ENCODE measurements around the gene GHR.

The GHR gene

GRCh38 chr5:42586625-42587024 is 163.4 kb downstream of the GHR start:
- no peak overlapping the region for H3K4me3 ChIP-seq (ENCODE audit: low read depth, low read length)
- no peaks in the 10 kb centered on the region for H3K36me3 ChIP-seq (ENCODE audit: control insufficient read depth, insufficient read depth, low read length)
- H3K27me3 ChIP-seq (ENCODE audit: control insufficient read depth, insufficient read depth, low read length): no peaks in the 10 kb centered on the region
- no peaks in the 10 kb centered on the region; the same call in 1 of the 2 replicates for H3K9me3 ChIP-seq (ENCODE audit: control insufficient read depth, insufficient read depth, low read depth, low read length)
- H3K4me1 ChIP-seq (ENCODE audit: control insufficient read depth, insufficient read depth, low read length): no peaks in the 10 kb centered on the region
- no peak overlapping the region for H3K27ac ChIP-seq (ENCODE audit: low read depth, low read length)
- H3K9ac ChIP-seq (ENCODE audit: low read length): no peak overlapping the region

DNA sequence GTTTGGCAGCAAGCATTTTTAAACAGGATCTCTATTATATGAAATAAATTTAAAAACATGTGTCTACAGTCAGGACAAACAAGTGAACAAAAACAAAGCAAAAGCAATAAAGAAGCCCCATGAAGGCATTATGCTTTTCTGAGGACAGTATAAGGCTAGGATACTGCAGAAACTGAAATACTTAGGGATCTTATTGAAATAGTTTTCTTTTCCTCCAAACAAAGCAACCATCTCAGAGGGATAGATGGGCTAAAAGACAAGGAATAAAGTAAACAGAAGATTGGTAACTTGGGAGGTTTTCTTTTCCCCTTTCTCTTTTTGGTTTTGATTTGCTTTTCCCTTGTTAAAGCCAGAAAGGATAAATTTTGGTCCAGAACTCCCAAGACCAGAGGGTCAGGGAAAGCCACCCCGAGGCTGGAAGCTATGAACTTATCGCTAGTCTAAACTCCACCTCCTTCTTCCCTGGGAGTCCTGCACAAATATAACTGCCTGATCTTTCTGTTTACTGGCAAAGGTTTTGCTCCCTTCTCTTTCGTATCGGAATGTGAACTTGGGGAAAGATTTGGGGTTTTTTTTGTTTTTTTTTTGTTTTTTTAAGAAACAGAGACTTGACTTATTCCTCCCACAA is 164.0 kb downstream of the GHR start:
- no peaks in the 10 kb centered on the region for H3K27me3 ChIP-seq (ENCODE audit: control insufficient read depth, insufficient read depth, low read length)
- H3K27ac ChIP-seq (ENCODE audit: low read depth, low read length): no peak overlapping the region
- H3K4me3 ChIP-seq (ENCODE audit: low read depth, low read length): no peak overlapping the region
- no peaks in the 10 kb centered on the region for H3K36me3 ChIP-seq (ENCODE audit: control insufficient read depth, insufficient read depth, low read length)
- no peak overlapping the region for H3K9ac ChIP-seq (ENCODE audit: low read length)
- H3K9me3 ChIP-seq (ENCODE audit: control insufficient read depth, insufficient read depth, low read depth, low read length): no peaks in the 10 kb centered on the region; the same call in 1 of the 2 replicates
- H3K4me1 ChIP-seq (ENCODE audit: control insufficient read depth, insufficient read depth, low read length): no peaks in the 10 kb centered on the region

DNA sequence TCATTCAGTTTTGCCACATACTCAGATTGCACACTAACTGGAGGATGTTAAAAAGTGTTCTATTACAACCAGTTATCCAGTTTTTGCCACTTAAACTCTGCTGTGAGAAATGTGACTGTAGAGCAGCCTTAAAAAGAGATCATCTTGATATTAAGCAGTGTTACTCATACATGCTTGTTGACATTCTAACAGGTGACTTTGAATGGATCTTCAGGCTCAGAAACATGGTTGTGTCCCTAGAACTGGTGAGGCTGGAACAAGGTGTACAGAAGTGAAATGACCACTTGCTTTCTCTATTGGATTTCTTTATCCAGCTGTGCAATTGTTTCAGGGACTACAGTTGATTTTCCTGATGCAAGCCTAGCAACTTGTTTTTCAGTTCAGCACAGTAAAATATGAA is 167.3 kb downstream of the GHR start:
- H3K4me3 ChIP-seq (ENCODE audit: low read depth, low read length): no peak overlapping the region

GRCh38 chr5:42591015-42591414 is 167.8 kb downstream of the GHR start:
- H3K4me1 ChIP-seq (ENCODE audit: control insufficient read depth, insufficient read depth, low read length): no peaks in the 10 kb centered on the region
- H3K9me3 ChIP-seq (ENCODE audit: control insufficient read depth, insufficient read depth, low read depth, low read length): 0 out of 2 replicates have a peak, but pooled peaks cover 2% of the 10 kb centered on the region
- H3K27ac ChIP-seq (ENCODE audit: low read depth, low read length): no peak overlapping the region

More for the DNA sequence above, 167.3 kb downstream of the GHR start:
- Histone ChIP-seq H3K27me3 (ENCODE audit: control insufficient read depth, insufficient read depth, low read length) (no peaks in the 10 kb centered on the region), H3K27ac (ENCODE audit: low read depth, low read length) (no peak overlapping the region), H3K9me3 (ENCODE audit: control insufficient read depth, insufficient read depth, low read depth, low read length) (0 out of 2 replicates have a peak, but pooled peaks cover 2% of the 10 kb centered on the region), H3K36me3 (ENCODE audit: control insufficient read depth, insufficient read depth, low read length) (no peaks in the 10 kb centered on the region), H3K9ac (ENCODE audit: low read length) (no peak overlapping the region), H3K4me1 (ENCODE audit: control insufficient read depth, insufficient read depth, low read length) (no peaks in the 10 kb centered on the region)

DNA sequence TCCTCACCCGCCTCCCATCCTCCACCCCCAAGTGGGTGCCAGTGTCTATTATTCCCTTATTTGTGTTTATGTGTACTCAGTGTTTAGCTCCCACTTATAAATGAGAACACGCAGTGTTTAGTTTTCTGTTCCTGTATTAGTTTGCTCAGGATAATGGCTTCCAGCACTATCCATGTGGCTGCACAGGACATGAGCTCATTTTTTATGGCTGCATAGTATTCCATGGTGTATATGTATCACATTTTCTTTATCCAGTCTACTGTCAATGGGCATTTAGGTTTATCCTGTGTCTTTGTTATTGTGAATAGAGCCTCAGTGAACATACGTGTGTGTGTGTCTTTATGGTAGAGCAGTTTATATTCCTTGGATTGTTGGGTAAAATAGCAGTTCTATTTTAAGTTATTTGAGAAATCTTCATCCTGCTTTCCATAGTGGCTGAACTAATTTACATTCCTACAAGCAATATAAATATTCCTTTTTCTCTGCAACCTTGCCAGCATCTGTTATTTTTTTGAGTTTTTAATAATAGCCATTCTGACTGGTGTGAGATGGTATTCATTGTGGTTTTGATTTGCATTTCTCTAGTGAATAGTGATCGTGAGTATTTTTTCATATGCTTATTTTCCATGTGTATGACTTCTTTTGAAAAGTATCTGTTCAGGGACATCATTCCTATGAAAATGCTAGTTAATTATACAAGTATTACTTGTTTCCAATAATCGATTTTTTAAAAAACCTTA is 169.3 kb downstream of the GHR start:
- Histone ChIP-seq H3K9ac (ENCODE audit: low read length) (no peak overlapping the region), H3K4me1 (ENCODE audit: control insufficient read depth, insufficient read depth, low read length) (no peaks in the 10 kb centered on the region), H3K36me3 (ENCODE audit: control insufficient read depth, insufficient read depth, low read length) (no peaks in the 10 kb centered on the region), H3K27me3 (ENCODE audit: control insufficient read depth, insufficient read depth, low read length) (no peaks in the 10 kb centered on the region), H3K4me3 (ENCODE audit: low read depth, low read length) (no peak overlapping the region), H3K27ac (ENCODE audit: low read depth, low read length) (no peak overlapping the region), H3K9me3 (ENCODE audit: control insufficient read depth, insufficient read depth, low read depth, low read length) (0 out of 2 replicates have a peak, but pooled peaks cover 2% of the 10 kb centered on the region)

More at GRCh38 chr5:42591015-42591414, 167.8 kb downstream of the GHR start:
- Histone ChIP-seq H3K4me3 (ENCODE audit: low read depth, low read length) (no peak overlapping the region), H3K27me3 (ENCODE audit: control insufficient read depth, insufficient read depth, low read length) (no peaks in the 10 kb centered on the region), H3K36me3 (ENCODE audit: control insufficient read depth, insufficient read depth, low read length) (no peaks in the 10 kb centered on the region), H3K9ac (ENCODE audit: low read length) (no peak overlapping the region)

DNA sequence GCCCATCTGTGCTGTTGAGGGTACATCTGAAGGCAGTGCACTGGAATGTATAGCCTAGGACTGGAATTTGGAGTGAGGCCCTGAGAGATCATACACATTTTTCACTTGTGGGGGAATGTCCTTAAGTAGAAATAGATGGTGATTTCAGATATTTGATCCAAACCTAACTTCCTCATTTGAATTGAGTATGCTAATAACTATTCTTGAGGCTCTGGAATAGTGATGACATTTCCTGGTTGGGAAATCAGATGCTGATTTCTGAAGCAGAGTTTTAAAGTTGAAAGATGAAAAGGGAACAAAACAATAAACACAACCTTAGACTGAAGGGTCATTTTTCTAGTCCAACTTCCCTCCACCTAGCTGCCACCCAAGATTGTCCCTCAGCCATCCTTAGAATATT is 170.4 kb downstream of the GHR start:
- Histone ChIP-seq H3K4me1 (ENCODE audit: control insufficient read depth, insufficient read depth, low read length) (no peaks in the 10 kb centered on the region), H3K9me3 (ENCODE audit: control insufficient read depth, insufficient read depth, low read depth, low read length) (0 out of 2 replicates have a peak, but pooled peaks cover 2% of the 10 kb centered on the region), H3K27me3 (ENCODE audit: control insufficient read depth, insufficient read depth, low read length) (no peaks in the 10 kb centered on the region), H3K4me3 (ENCODE audit: low read depth, low read length) (no peak overlapping the region), H3K9ac (ENCODE audit: low read length) (no peak overlapping the region), H3K36me3 (ENCODE audit: control insufficient read depth, insufficient read depth, low read length) (no peaks in the 10 kb centered on the region), H3K27ac (ENCODE audit: low read depth, low read length) (no peak overlapping the region)

GRCh38 chr5:42595597-42595996 is 172.4 kb downstream of the GHR start:
- Histone ChIP-seq H3K36me3 (ENCODE audit: control insufficient read depth, insufficient read depth, low read length) (no peaks in the 10 kb centered on the region), H3K4me3 (ENCODE audit: low read depth, low read length) (no peak overlapping the region), H3K4me1 (ENCODE audit: control insufficient read depth, insufficient read depth, low read length) (no peaks in the 10 kb centered on the region), H3K27me3 (ENCODE audit: control insufficient read depth, insufficient read depth, low read length) (no peaks in the 10 kb centered on the region), H3K27ac (ENCODE audit: low read depth, low read length) (no peak overlapping the region), H3K9ac (ENCODE audit: low read length) (no peak overlapping the region), H3K9me3 (ENCODE audit: control insufficient read depth, insufficient read depth, low read depth, low read length) (0 out of 2 replicates have a peak, but pooled peaks cover 2% of the 10 kb centered on the region)

DNA sequence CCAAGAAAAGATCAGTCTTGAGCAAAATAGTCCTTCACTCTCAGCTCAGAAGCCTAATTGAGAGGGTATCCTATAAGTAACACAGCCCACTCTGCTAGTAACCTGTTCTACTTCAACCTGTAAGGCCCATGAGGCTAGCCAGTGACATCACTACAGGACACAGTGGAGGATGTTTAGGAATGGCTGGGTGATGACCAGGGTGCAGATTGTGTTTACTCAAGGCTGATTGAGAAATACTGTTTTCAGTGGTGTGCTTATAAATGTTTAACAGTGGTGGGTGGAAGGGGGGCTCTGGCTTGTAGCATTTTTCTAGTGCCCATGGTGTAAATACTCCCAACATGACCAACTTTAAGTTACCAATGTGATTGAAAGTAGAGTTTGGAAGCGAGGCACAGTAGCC is 173.6 kb downstream of the GHR start:
- no peaks in the 10 kb centered on the region for H3K4me1 ChIP-seq (ENCODE audit: control insufficient read depth, insufficient read depth, low read length)
- no peaks in the 10 kb centered on the region for H3K36me3 ChIP-seq (ENCODE audit: control insufficient read depth, insufficient read depth, low read length)
- 0 out of 2 replicates have a peak, but pooled peaks cover 2% of the 10 kb centered on the region for H3K9me3 ChIP-seq (ENCODE audit: control insufficient read depth, insufficient read depth, low read depth, low read length)
- H3K9ac ChIP-seq (ENCODE audit: low read length): no peak overlapping the region
- H3K27ac ChIP-seq (ENCODE audit: low read depth, low read length): no peak overlapping the region
- no peak overlapping the region for H3K4me3 ChIP-seq (ENCODE audit: low read depth, low read length)
- no peaks in the 10 kb centered on the region for H3K27me3 ChIP-seq (ENCODE audit: control insufficient read depth, insufficient read depth, low read length)

GRCh38 chr5:42597318-42597937 is 174.2 kb downstream of the GHR start:
- Histone ChIP-seq H3K9me3 (ENCODE audit: control insufficient read depth, insufficient read depth, low read depth, low read length) (0 out of 2 replicates have a peak, but pooled peaks cover 2% of the 10 kb centered on the region), H3K4me1 (ENCODE audit: control insufficient read depth, insufficient read depth, low read length) (no peaks in the 10 kb centered on the region), H3K4me3 (ENCODE audit: low read depth, low read length) (no peak overlapping the region), H3K9ac (ENCODE audit: low read length) (no peak overlapping the region), H3K27ac (ENCODE audit: low read depth, low read length) (no peak overlapping the region), H3K27me3 (ENCODE audit: control insufficient read depth, insufficient read depth, low read length) (no peaks in the 10 kb centered on the region), H3K36me3 (ENCODE audit: control insufficient read depth, insufficient read depth, low read length) (no peaks in the 10 kb centered on the region)

- Histone ChIP-seq H3K9me3 (ENCODE audit: control insufficient read depth, insufficient read depth, low read depth, low read length) (no peaks in the 10 kb centered on the region), H3K27me3 (ENCODE audit: control insufficient read depth, insufficient read depth, low read length) (no peaks in the 10 kb centered on the region), H3K4me3 (ENCODE audit: low read depth, low read length) (no peak overlapping the region), H3K27ac (ENCODE audit: low read depth, low read length) (no peak overlapping the region), H3K36me3 (ENCODE audit: control insufficient read depth, insufficient read depth, low read length) (no peaks in the 10 kb centered on the region), H3K4me1 (ENCODE audit: control insufficient read depth, insufficient read depth, low read length) (no peaks in the 10 kb centered on the region), H3K9ac (ENCODE audit: low read length) (no peak overlapping the region)
These were observed 175.1 kb downstream of the GHR start for GRCh38 chr5:42598311-42598710.

DNA sequence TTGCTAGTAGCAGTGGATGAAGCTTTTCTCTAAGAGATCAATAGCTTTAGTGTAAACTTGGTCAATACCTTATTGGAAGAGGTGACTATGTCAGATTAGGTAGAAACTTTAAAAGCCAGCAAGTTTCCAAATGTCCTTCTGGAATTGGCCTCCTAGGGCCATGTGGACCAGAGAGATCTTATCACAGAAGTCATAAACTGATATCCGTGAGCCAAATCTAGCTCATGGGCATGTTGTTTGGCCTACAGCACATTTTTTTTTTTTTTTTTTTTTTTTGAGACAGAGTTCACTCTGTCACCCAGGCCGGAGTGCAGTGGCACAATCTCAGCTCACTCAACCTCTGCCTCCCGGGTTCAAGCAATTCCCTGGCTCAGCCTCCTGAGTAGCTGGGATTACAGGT is 175.9 kb downstream of the GHR start:
- no peaks in the 10 kb centered on the region for H3K27me3 ChIP-seq (ENCODE audit: control insufficient read depth, insufficient read depth, low read length)
- no peaks in the 10 kb centered on the region for H3K4me1 ChIP-seq (ENCODE audit: control insufficient read depth, insufficient read depth, low read length)
- no peak overlapping the region for H3K4me3 ChIP-seq (ENCODE audit: low read depth, low read length)
- H3K27ac ChIP-seq (ENCODE audit: low read depth, low read length): no peak overlapping the region
- no peaks in the 10 kb centered on the region for H3K36me3 ChIP-seq (ENCODE audit: control insufficient read depth, insufficient read depth, low read length)
- H3K9me3 ChIP-seq (ENCODE audit: control insufficient read depth, insufficient read depth, low read depth, low read length): no peaks in the 10 kb centered on the region
- no peak overlapping the region for H3K9ac ChIP-seq (ENCODE audit: low read length)

All from HUES6 (cell line).